NCI-H2171 treated with DMSO at 0.1 percent for 48 hours (cell line): ENCODE results near the gene CHTF8.

Experiments
- DNase-seq: peaks from one replicate; lab custom pipeline; 2025; lab: John Stamatoyannopoulos, UW

Gene CHTF8

GRCh38 chr16:69084289-69084688 lies 48.1 kb downstream of the CHTF8 start:
- no peak for DNase-seq

GRCh38 chr16:69083306-69083941 lies 49.0 kb downstream of the CHTF8 start:
- no peak for DNase-seq

DNA sequence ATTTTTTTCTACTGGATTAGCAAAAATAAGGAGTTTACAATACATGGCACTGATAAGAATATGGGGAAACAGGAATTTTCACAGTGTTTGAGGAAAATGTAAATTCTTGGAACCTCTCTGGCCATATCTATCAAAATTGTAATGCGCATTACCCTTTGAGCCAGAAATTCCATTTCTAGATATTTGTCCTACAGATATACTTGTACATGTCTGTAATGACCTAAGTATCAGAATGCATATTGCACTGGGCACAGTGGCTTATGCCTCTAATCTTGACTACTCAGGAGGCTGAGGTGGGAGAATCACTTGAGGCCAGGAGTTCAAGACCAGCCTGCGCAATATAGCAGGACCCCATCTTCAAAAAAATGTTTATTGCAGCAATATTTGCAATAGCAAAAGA lies 52.7 kb downstream of the CHTF8 start:
- DNase-seq: no peak

DNA sequence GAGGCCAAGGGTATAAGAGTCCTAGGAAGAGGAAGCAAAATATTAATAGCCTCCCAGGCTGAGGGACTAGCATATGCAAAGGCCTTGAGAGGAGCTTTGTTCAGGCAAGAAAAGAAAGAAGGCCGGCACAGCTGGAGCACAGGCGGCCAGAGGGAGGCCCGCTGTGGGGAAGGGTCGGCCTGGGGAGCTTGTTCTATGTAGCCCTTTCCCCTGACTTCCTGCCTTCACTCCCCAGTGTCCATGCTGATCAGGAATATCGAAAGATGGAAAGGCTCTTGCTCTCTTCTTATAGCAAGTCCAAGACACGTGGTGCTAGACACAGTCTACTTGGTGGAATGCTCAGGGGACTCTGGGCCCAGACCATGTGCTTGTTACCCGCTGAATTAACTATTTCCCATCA lies 54.3 kb downstream of the CHTF8 start:
- DNase-seq: no peak

DNA sequence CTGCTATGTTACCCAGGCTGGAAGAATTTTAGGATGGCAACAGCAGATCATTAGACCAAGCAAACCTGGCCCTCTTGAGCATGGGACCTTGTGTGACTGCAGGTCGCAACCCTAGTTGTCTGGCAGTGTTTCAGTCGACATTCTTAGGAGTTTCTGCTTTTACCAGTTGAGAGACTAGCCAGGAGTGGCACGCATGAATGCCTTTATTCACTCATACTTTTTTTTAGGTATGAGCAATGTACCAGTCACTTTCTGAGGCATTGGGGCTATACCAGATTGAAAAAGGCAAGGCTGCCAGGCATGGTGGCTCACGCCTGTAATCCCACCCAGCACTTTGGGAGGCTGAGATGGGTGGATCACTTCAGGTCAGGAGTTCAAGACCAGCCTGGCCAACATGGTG lies 55.1 kb downstream of the CHTF8 start:
- no peak for DNase-seq

- DNase-seq: no peak
Measured at GRCh38 chr16:69073181-69073702, 59.1 kb downstream of the CHTF8 start.

GRCh38 chr16:69072640-69072974 lies 59.8 kb downstream of the CHTF8 start:
- no peak for DNase-seq

- no peak for DNase-seq
Measured at GRCh38 chr16:69071036-69071435, 61.4 kb downstream of the CHTF8 start.

GRCh38 chr16:69069504-69069903 lies 62.9 kb downstream of the CHTF8 start:
- DNase-seq: no peak
